ENCODE measurements around the gene CCDC112. TPM values are rescaled to one million over a fixed set of nuclear protein-coding genes. Genes with fewer than 3 reads are reported as not detected.

Gene CCDC112
- total and polyA plus RNA-seq, 9 of the 15 experiments (the other 6 are each of a cell fraction or from before 2014, with no cell fraction given): 3.3 to 15.3 (median 7.4) TPM

DNA sequence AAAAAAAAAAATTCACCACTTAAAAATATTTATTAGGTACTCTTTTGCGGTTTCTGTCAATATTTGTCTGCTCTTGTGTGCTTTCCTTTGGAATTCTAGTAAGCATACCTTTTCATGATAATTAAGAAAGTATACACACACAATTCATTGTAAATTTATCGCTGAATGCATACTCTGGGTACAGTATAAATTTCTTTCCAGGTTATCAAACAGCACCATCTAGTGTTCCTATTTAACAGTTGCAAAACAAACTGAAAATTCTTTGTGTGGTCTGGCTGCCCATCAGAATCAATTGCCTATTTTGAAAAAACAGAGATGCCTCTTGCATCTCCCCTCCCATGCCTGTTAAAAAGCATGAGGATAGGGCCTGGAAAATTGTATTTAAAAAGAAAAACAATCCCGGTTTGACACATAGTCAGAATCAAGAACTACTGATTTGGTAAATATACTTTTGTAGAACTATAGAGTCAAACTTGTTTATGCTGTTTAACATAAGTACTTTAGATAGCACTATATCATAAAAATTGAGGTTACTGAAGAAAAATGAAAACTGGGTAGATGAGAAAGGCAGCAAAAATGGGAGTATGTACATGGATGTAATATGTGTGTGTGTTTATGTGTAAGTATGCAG, 50.0 kb downstream of the CCDC112 start (continued):
- TF ChIP-seq ZBTB33 (CRISPR knock-in tag; IDR thresholded peaks at IDR 0.05): no peak
- peak; percentile 59 to 69 for TF ChIP-seq RAD21 (CRISPR knock-in tag; conservative IDR thresholded peaks at IDR 0.05 in 1 of 2, IDR thresholded peaks at IDR 0.05 in 1 of 2)
- TF ChIP-seq BHLHE40 (IDR thresholded peaks at IDR 0.05; ENCODE audit: low read length): no peak
- no peak for TF ChIP-seq ZNF408 (CRISPR knock-in tag; IDR thresholded peaks at IDR 0.05; ENCODE audit: low read depth)
- TF ChIP-seq LEF1 (IDR thresholded peaks at IDR 0.05): no peak
- no peak for TF ChIP-seq STAT5B (CRISPR knock-in tag; IDR thresholded peaks at IDR 0.05)
- no peak for TF ChIP-seq ESRRB (CRISPR knock-in tag; IDR thresholded peaks at IDR 0.05; ENCODE audit: borderline replicate concordance)
- TF ChIP-seq JUNB (CRISPR knock-in tag; conservative IDR thresholded peaks at IDR 0.05): no peak
- TF ChIP-seq SMC3 (conservative IDR thresholded peaks at IDR 0.05; ENCODE audit: insufficient read depth, low read depth, low read length): 0 out of 2 replicates have a peak, but pooled peaks have one; percentile 32
- TF ChIP-seq TARDBP (IDR thresholded peaks at IDR 0.05): no peak
- TF ChIP-seq SLC30A9 (CRISPR knock-in tag; IDR thresholded peaks at IDR 0.05): no peak
- TF ChIP-seq NBN (IDR thresholded peaks at IDR 0.05; ENCODE audit: low read depth): 0 out of 2 replicates have a peak, but pooled peaks have one; percentile 26
- no peak for TF ChIP-seq PPARD (CRISPR knock-in tag; IDR thresholded peaks at IDR 0.05)
- TF ChIP-seq TCF15 (CRISPR knock-in tag; IDR thresholded peaks at IDR 0.05): no peak
- TF ChIP-seq AFF4 (CRISPR knock-in tag; IDR thresholded peaks at IDR 0.05): no peak
- no peak for TF ChIP-seq HOXB6 (CRISPR knock-in tag; IDR thresholded peaks at IDR 0.05; ENCODE audit: borderline replicate concordance)

All from K562 (cell line).